Measurements from ENCODE around the gene BANF1. TPM values are rescaled to one million over a fixed set of nuclear protein-coding genes. Genes with fewer than 3 reads are reported as not detected.
"Not testable (repeated sequence)": the region's sequence is repeated elsewhere in the genome, so short reads cannot be mapped to it uniquely, and the experiment has no call there.

The BANF1 gene
- total RNA-seq, 2 donors from 2014 or later = 190 to 376 TPM

DNA sequence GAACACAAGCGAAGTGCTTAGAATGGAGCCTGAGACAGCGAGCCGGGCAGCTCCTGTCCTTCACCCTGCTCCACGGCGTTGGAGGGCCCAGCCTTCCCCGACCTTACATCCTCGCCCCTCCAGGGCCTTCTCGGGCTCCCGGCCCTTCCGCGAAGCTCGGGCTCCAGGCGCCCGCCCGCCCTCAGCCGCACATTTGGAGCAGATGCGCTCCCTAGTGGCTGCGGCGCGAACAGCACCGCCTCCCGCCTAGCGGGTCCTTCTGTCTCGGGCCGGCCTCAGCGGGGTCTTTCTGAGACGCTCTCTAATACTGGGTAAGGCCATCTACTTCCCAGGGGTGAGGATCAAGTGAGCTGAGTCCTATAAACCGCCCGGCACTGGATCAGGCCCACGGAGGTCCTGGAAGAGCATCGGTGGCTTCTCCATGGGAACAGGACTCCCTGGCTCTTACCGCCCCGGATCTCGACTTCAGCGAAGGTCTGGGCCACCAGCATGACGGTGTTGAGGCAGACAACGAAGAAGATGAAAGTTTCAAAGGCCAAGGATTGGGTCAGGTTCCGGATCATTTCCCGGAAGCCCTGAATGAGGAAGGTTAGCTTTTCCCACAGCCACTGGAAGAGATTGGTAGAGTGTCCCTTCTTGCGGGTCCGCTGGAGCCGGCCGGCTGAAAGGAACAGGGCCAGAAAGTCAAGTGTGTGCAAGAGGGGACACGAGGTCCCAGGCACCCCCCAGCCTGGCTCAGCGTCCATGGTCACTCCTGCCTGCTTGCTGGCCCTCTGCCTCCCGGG is 20.3 kb downstream of the BANF1 start:
- Mint-ChIP-seq H3K4me1 (ENCODE audit: low read depth in 2 of 2) (peaks cover 26 to 27% of the 10 kb centered on the region in 2 donors), H3K36me3 (no peaks in the 10 kb centered on the region), H3K27ac (peak overlapping the region; percentile 73 to 88), H3K4me3 (peak overlapping the region; percentile 67), H3K9me3 (no peaks in the 10 kb centered on the region), H3K27me3 (peaks cover 0 to 3% of the 10 kb centered on the region in 2 donors)
- ATAC-seq = peak; percentile 79
- peak; percentile 81 for DNase-seq (ENCODE audit: low spot score)

DNA sequence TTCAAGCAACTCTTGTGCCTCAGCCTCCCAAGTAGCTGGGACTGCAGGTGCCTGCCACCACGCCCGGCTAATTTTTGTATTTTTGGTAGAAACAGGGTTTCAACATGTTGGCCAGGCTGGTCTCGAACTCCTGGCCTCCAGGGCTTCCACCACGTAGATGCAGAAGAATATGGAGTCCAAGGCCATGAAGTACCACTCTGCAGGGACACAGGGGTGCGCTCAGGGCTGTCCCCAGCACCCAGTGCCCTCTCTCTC is 20.8 kb downstream of the BANF1 start:
- H3K9me3 Mint-ChIP-seq; ATAC-seq; H3K27ac Mint-ChIP-seq; H3K27me3 Mint-ChIP-seq; DNase-seq (ENCODE audit: low spot score); H3K4me3 Mint-ChIP-seq; H3K36me3 Mint-ChIP-seq: not testable (repeated sequence)
- H3K4me1 Mint-ChIP-seq (ENCODE audit: low read depth in 2 of 2) = peaks cover 26% of the 10 kb centered on the region in 2 donors

DNA sequence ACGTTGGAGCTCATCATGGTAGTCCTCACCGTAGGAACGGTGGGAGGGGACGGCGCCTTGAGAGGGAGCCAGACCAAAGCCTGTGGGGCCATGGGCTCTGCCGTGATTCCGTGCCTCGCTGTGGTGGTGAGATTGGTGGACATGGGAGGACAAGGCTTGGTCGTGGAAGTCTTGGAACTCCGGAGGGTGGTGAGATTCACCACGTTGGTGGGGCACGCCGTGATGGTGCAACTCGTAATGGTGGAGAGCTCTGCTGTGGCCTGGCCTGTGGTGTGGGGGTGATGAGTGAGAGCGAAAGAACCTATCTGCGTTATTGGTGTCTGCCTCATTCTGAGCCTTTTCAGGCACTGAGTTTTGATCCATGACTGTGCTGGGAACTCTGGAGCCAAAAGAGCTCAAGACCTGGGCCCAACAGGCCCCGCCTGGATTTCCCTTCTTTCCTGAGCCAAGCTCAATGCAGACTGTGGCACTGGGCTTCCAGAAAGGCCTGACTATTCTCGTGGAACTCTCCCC is 23.8 kb downstream of the BANF1 start, which contains the start of gene CATSPER1:
CATSPER1 (minus strand) TSS at position 463 of the 513 bp plus-strand sequence; CDS start at position 363, 100 bp downstream.
- Mint-ChIP-seq H3K4me3 (no peak within 1 kb of the TSS), H3K27ac (no peak within 1 kb of the TSS), H3K36me3 (no peaks in the 10 kb centered on the region), H3K4me1 (ENCODE audit: low read depth in 2 of 2) (peaks cover 15 to 16% of the 10 kb centered on the region in 2 donors), H3K9me3 (no peaks in the 10 kb centered on the region), H3K27me3 (peaks cover 0 to 3% of the 10 kb centered on the region in 2 donors)
- ATAC-seq (no peak), DNase-seq (ENCODE audit: low spot score) (no peak)

DNA sequence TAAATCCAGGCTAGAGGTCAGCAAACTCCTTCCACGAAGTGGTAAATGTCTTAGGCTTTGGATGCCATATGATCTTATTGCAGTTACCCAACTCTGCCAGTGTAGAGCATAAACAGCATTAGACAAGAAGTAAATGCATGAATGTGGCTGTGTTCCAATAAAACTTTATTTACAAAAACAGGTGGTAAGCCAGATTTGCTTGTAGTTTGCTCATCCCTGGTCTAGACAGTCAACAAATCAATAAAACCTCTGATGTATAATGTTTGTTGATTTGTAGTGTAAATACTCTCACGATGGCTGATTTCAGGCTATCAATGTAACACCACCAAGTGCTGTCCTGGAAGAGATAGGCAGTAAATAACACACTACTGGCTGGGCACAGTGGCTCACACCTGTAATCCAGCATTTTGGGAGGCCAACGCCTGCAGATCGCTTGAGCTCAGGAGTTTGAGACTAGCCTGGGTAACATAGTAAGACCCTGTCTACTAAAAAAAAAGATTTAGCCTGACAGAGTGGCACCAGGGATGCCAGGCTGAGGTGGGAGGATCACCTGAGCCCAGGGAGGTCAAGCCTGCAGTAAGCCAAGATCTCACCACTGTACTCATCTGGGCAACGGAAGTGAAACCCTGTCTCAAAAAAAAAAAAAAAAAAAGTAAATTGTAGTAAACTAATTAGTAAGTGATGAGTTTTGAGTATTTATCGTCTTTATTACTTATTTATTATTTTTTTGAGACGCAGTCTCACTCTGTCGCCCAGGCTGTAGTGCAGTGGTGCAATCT is 30.8 kb downstream of the BANF1 start:
- ATAC-seq (no peak), DNase-seq (ENCODE audit: low spot score) (no peak)
- Mint-ChIP-seq H3K36me3 (no peaks in the 10 kb centered on the region), H3K9me3 (no peaks in the 10 kb centered on the region), H3K27me3 (peaks cover 5 to 6% of the 10 kb centered on the region in 2 donors), H3K4me1 (ENCODE audit: low read depth in 2 of 2) (no peaks in the 10 kb centered on the region), H3K27ac (no peak overlapping the region), H3K4me3 (no peak overlapping the region)

DNA sequence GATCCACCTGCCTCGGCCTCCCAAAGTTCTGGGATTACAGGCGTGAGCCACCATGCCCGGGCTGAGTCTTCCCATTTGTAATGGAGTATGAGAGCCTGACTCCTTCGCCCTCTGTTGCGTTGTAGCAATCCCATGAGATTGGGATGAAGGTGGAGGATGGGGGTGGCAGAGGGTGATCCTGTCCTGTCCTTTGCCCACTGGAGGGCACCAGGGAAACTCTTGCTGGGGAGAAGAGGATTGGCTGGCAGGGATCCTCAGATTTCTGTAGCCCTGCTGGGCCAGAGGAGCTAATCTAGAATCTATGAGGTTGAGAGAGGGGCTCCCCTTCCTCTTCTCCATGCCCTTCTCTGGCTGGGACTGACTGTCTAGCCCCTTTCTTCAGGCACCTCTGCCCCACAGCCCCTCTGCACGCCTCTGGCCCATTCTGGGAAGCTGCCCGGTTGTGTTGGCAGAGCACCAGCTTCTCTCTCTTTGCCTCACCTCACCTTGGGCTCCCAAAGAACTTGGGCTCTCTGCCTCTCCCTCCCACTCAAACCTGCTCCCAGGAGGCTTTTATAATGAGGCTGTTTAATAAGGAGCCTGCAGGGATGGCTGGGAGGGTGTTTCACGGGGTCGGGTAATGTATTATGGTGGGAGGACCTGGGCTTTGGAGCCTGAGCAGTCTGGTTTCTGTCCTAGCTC is 33.5 kb downstream of the BANF1 start:
- peaks cover 5 to 6% of the 10 kb centered on the region in 2 donors for H3K27me3 Mint-ChIP-seq
- no peak for DNase-seq (ENCODE audit: low spot score)
- H3K27ac Mint-ChIP-seq = no peak overlapping the region
- no peak for ATAC-seq
- no peaks in the 10 kb centered on the region for H3K4me1 Mint-ChIP-seq (ENCODE audit: low read depth in 2 of 2)
- H3K4me3 Mint-ChIP-seq = no peak overlapping the region
- no peaks in the 10 kb centered on the region for H3K9me3 Mint-ChIP-seq
- H3K36me3 Mint-ChIP-seq = no peaks in the 10 kb centered on the region

DNA sequence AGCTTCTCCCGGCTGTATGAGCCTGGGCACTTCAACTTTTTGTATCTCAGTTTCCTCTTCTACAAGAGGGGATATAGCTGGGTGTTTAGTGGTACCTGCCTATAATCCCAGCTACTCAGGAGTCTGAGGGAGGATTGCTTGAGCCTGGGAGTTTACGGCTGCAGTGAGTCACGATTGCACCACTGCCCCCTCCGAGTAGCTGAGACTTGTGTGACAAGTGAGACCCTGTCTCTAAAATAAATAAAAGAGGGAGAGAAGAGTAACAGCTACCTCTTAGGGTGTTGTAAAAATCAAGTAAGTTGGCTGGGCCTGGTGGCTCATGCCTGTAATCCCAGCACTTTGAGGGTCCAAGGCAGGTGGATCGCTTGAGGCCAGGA is 34.0 kb downstream of the BANF1 start:
- DNase-seq (ENCODE audit: low spot score) (no peak), ATAC-seq (no peak)
- H3K4me1 Mint-ChIP-seq (ENCODE audit: low read depth in 2 of 2) = no peaks in the 10 kb centered on the region
- H3K36me3 Mint-ChIP-seq = no peaks in the 10 kb centered on the region
- H3K4me3 Mint-ChIP-seq = no peak overlapping the region
- no peaks in the 10 kb centered on the region for H3K9me3 Mint-ChIP-seq
- H3K27ac Mint-ChIP-seq = no peak overlapping the region
- peaks cover 5 to 6% of the 10 kb centered on the region in 2 donors for H3K27me3 Mint-ChIP-seq

DNA sequence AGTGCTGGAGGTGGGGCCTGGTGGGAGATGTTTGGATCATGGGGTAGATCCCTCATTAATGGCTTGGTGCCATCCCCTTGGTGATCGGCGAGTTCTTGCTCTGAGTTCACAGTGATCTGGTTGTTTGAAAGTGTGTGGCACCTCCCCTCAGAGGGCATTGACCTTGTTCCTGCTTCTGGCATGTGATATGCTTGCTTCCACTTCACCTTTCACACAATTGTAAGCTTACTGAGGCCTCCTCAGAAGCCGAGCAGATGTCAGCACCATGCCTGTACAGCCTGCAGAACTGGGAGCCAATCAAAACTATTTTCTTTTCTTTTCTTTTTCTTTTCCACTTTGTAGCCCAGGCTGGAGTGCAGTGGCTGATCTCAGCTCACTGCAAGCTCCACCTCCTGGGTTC is 35.0 kb downstream of the BANF1 start:
- Mint-ChIP-seq H3K27me3 (peaks cover 5 to 6% of the 10 kb centered on the region in 2 donors), H3K27ac (no peak overlapping the region), H3K9me3 (no peaks in the 10 kb centered on the region)

DNA sequence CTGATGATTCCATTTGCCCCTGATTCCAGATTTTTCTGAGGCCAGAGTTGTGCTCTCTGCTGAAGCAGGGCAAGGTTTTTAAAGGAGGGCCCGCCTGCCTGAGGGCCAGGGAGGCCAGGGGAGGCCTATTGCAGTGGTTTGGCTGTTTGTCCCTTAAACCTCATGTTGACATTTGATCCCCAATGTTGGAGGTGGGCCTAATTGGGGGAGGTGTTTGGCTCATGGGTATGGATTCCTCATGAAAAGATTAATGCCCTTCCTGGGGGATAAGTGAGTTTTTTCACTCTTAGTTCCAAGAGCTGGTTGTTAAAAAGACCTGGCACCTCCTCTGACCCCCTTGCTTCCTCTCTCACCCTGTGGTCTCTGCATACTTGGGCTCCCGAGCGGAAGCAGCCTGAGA is 37.5 kb downstream of the BANF1 start:
- peaks cover 2 to 3% of the 10 kb centered on the region in 2 donors for H3K27me3 Mint-ChIP-seq

More for the DNA sequence above, 35.0 kb downstream of the BANF1 start:
- ATAC-seq (no peak), DNase-seq (ENCODE audit: low spot score) (no peak)
- Mint-ChIP-seq H3K36me3 (no peaks in the 10 kb centered on the region), H3K4me3 (no peak overlapping the region), H3K4me1 (ENCODE audit: low read depth in 2 of 2) (no peaks in the 10 kb centered on the region)

DNA sequence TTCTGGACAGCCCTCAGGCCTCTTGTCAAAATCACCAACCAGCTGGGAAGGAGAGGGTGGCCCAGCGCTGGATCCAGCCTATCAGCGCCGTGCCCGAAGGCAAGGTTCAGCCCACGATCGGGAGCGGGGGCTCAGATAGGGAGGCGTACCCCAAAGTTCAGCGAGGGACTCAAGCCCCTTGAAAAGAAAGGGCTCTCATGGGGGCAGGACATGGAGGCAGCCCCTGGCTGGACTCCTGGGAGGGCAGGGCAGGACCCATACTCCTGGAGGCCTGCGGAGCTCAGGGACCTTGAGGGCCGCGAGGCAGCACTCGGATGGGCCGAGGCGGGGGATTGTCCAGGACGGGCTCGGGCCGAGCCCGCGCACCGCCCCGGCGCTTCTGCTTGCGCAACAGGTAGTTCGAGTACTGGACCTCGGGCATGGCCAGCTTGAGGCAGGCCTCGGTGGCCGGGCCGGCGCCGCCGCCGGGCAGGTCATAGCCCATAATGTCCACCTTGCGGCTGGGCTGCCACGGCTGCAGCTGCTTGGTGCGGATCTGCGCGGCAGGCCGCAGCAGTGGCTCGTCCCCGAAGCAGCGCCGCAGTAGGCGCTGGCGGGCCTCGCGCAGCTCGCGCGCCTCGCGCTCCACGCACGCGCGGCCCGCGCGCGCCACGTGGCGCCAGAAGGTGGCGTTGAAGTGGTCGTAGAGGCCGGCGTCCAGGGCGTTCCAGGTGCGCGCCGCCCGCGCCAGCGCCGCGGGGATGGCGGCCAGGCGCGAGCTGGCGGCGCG is 40.1 kb downstream of the BANF1 start:
- Mint-ChIP-seq H3K9me3 (no peaks in the 10 kb centered on the region), H3K27me3 (no peaks in the 10 kb centered on the region), H3K27ac (no peak overlapping the region), H3K4me3 (no peak overlapping the region), H3K36me3 (no peaks in the 10 kb centered on the region), H3K4me1 (ENCODE audit: low read depth in 2 of 2) (peaks cover 10 to 16% of the 10 kb centered on the region in 2 donors)
- ATAC-seq (no peak), DNase-seq (ENCODE audit: low spot score) (no peak)

More for the DNA sequence above, 37.5 kb downstream of the BANF1 start:
- Mint-ChIP-seq H3K9me3 (no peaks in the 10 kb centered on the region), H3K4me1 (ENCODE audit: low read depth in 2 of 2) (peaks cover 5% of the 10 kb centered on the region in 2 donors), H3K27ac (no peak overlapping the region), H3K36me3 (no peaks in the 10 kb centered on the region), H3K4me3 (no peak overlapping the region)
- no peak for ATAC-seq
- DNase-seq (ENCODE audit: low spot score) = no peak

DNA sequence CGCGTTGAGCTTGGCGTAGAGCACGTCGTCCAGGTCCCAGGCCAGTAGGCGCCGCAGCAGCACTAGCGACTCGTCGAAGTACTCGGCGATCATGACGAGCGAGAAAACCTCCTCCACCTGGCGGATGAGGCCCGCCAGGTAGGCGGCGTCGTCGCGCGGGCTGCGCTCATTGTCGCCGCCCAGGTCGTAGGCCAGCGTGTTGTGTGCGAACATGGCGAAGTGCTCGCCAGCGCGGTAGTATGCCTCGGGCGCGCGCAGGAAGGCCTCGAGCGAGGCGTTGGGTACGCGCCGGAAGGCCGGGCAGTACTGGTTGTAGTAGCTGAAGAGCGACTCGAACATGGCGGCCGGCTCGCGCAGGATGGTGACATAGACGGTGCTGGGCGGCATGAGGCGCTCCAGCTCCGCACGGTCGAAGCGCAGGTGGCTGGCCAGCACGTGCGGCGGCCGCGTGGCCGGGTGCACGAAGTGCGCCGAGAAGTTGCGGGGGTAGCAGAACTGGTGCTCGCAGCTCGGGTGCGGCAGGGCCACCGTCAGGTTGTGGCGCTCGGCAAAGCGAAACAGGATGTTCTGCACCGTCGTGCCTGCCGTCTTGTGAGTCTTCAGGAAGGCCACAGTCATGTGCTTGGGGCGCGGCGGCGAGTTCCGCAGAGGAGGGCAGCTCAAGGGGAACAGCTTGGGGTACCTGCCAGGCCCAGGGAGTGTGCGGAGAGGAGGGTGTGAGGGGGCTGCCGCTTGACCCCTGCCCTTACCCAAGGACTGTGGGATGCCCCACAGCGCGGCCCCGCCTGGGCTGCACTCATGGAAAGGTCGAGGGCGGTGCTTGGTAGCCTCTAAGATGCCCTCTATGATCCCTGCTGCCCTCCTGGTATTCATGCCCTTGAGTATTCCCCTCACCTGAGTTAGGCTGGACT is 40.9 kb downstream of the BANF1 start:
- peaks cover 0 to 2% of the 10 kb centered on the region in 2 donors for H3K27me3 Mint-ChIP-seq

DNA sequence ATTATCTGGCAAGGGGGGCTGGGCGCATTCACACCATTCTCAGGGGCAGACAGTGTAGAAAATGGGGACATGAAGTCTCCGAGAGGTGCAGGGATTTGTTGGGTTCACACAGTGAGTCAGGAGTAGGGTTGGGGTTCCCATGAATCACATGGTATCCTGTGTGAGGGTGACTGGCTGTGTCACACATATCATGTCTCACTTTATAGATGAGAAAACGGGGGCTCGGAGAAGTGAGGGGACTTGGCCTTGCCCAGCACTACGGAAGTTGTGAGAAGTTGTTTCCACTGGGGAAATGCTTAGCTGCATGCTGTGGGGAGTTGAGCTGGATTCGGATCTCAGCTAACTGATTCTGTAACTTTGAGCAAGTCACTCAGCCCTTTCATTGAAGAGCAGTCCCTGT is 42.5 kb downstream of the BANF1 start:
- Mint-ChIP-seq H3K36me3 (no peaks in the 10 kb centered on the region), H3K4me1 (ENCODE audit: low read depth in 2 of 2) (peaks cover 10 to 16% of the 10 kb centered on the region in 2 donors), H3K27ac (peak overlapping the region in 1 of 2 donors; percentile 49), H3K4me3 (peak overlapping the region; percentile 71), H3K9me3 (no peaks in the 10 kb centered on the region), H3K27me3 (peaks cover 0 to 8% of the 10 kb centered on the region in 2 donors)
- DNase-seq (ENCODE audit: low spot score) (no peak), ATAC-seq (peak; percentile 55 to 73)

More for the DNA sequence above, 40.9 kb downstream of the BANF1 start:
- H3K4me3 Mint-ChIP-seq = no peak overlapping the region
- ATAC-seq (no peak), DNase-seq (ENCODE audit: low spot score) (no peak)
- H3K4me1 Mint-ChIP-seq (ENCODE audit: low read depth in 2 of 2) = peaks cover 10 to 16% of the 10 kb centered on the region in 2 donors
- no peaks in the 10 kb centered on the region for H3K36me3 Mint-ChIP-seq
- H3K27ac Mint-ChIP-seq = no peak overlapping the region
- H3K9me3 Mint-ChIP-seq = no peaks in the 10 kb centered on the region

DNA sequence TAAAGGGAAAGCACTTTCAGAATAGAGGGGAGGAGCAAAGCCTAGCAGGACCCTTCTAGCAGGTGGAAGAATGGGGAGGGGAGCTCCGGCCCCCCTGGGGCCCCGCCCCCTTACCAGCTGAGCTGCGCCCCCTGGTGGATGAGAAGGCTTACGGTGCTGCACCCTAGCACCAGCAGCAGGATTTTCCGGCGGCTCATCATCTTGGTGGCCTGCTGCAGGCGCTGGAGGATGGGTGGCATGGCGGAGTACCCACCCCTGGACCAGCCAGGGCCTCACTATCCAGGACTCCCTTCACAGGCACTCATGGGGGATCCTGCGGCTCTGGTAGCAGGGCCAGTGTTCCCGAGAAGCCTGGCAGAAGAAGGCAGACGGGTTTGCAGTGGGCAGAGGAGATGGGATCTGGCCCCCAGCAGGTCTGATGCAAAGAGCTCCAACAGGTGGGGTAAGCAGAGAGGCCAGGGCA is 42.9 kb downstream of the BANF1 start:
- H3K36me3 Mint-ChIP-seq = no peaks in the 10 kb centered on the region
- peaks cover 10 to 16% of the 10 kb centered on the region in 2 donors for H3K4me1 Mint-ChIP-seq (ENCODE audit: low read depth in 2 of 2)
- peak; percentile 86 for DNase-seq (ENCODE audit: low spot score)
- H3K27ac Mint-ChIP-seq = peak overlapping the region in 1 of 2 donors; percentile 49
- ATAC-seq = peak; percentile 88 to 93
- H3K9me3 Mint-ChIP-seq = no peaks in the 10 kb centered on the region
- peak overlapping the region; percentile 71 for H3K4me3 Mint-ChIP-seq
- peaks cover 0 to 8% of the 10 kb centered on the region in 2 donors for H3K27me3 Mint-ChIP-seq
